GM21528 (cell line): ENCODE results near the gene DOCK3.
"Not testable (repeated sequence)": the region's sequence is repeated elsewhere in the genome, so short reads cannot be mapped to it uniquely, and the experiment has no call there.

ENCODE experiments used
- ATAC-seq: cut with Tn5 transposase; IDR thresholded peaks from one replicate; pipeline ENCODE4 v1.9.1; 2021; ENCODE audit warnings: mild to moderate bottlenecking, moderate library complexity; ENCODE audit not compliant: unreplicated experiment, low FRiP score

The DOCK3 gene

GRCh38 chr3:50673931-50674330 lies 796 bp upstream of the DOCK3 start:
- ATAC-seq, result no peak

GRCh38 chr3:50675179-50676030 lies 678 bp downstream of the DOCK3 start:
- no peak for ATAC-seq

- ATAC-seq, result no peak
These were observed 1.4 kb downstream of the DOCK3 start for GRCh38 chr3:50676031-50676705.

GRCh38 chr3:50687127-50687751 lies 12.5 kb downstream of the DOCK3 start:
- ATAC-seq, result no peak

GRCh38 chr3:50687916-50688315 lies 13.2 kb downstream of the DOCK3 start:
- ATAC-seq, result no peak

- not testable (repeated sequence) for ATAC-seq
These were observed 13.9 kb downstream of the DOCK3 start for GRCh38 chr3:50688602-50689001.

GRCh38 chr3:50689558-50689957 lies 14.8 kb downstream of the DOCK3 start:
- ATAC-seq, result no peak

- ATAC-seq, result no peak
These were observed 20.3 kb downstream of the DOCK3 start for GRCh38 chr3:50695031-50695430.

- no peak for ATAC-seq
These were observed 21.5 kb downstream of the DOCK3 start for GRCh38 chr3:50696276-50696675.

GRCh38 chr3:50698269-50698668 lies 23.5 kb downstream of the DOCK3 start:
- ATAC-seq, result no peak

GRCh38 chr3:50708620-50709019 lies 33.9 kb downstream of the DOCK3 start:
- ATAC-seq, result no peak

- ATAC-seq, result no peak
These were observed 40.2 kb downstream of the DOCK3 start for GRCh38 chr3:50714946-50715345.

GRCh38 chr3:50724831-50725230 lies 50.1 kb downstream of the DOCK3 start:
- no peak for ATAC-seq

- ATAC-seq, result no peak
These were observed 60.3 kb downstream of the DOCK3 start for GRCh38 chr3:50734985-50735384.

GRCh38 chr3:50737193-50737905 lies 62.6 kb downstream of the DOCK3 start:
- ATAC-seq, result no peak

GRCh38 chr3:50737906-50738598 lies 63.3 kb downstream of the DOCK3 start:
- ATAC-seq, result no peak

- ATAC-seq, result no peak
These were observed 68.9 kb downstream of the DOCK3 start for GRCh38 chr3:50743643-50744042.

- ATAC-seq, result no peak
These were observed 75.1 kb downstream of the DOCK3 start for GRCh38 chr3:50749822-50750221.

GRCh38 chr3:50759015-50759414 lies 84.3 kb downstream of the DOCK3 start:
- no peak for ATAC-seq

GRCh38 chr3:50777680-50778079 lies 103.0 kb downstream of the DOCK3 start:
- ATAC-seq, result no peak
